ENCODE results near the gene STXBP5. TPM values are rescaled to one million over a fixed set of nuclear protein-coding genes. Genes with fewer than 3 reads are reported as not detected.
A peak's percentile ranks its signal among the peaks of the same experiment; 100 is the strongest.

Gene STXBP5
- total and polyA plus RNA-seq, 9 of the 15 experiments (the other 6 are each of a cell fraction or from before 2014, with no cell fraction given): 23.3 to 172 (median 71.5) TPM

GRCh38 chr6:147401779-147402178 is 197.6 kb downstream of the STXBP5 start:
- intact Hi-C loops (cut with micrococcal nuclease) (no loop called here), in situ Hi-C loops (cut with MboI) (no loop called here)
- H3K9me1 ChIP-seq (ENCODE audit: control insufficient read depth, insufficient read depth, low read length): no peaks in the 10 kb centered on the region
- H3K4me3 ChIP-seq: no peak overlapping the region
- no peak overlapping the region for H3K27ac ChIP-seq (ENCODE audit: extremely low read depth, low read depth, low read length)
- no peaks in the 10 kb centered on the region for H3K36me3 ChIP-seq (ENCODE audit: control insufficient read depth, insufficient read depth, low read length)
- FAIRE-seq (no peak), DNase-seq (ENCODE audit: extremely low read depth in 1 of 4, low spot score in 3 of 4) (no peak), ATAC-seq (no peak)
- CTCF ChIA-PET (ENCODE audit: low intra/inter-chr PET ratio): no interaction called here
- 0 out of 2 replicates have a peak, but pooled peaks cover 2% of the 10 kb centered on the region for H3K9me3 ChIP-seq (replicated peaks; ENCODE audit: control insufficient read depth, insufficient read depth, low read depth, low read length)
- H4K20me1 ChIP-seq (replicated peaks; ENCODE audit: control insufficient read depth, insufficient read depth, low read length): no peaks in the 10 kb centered on the region
- H2AFZ ChIP-seq (ENCODE audit: low read depth, low read length): no peak overlapping the region
- no peak overlapping the region for H3K4me2 ChIP-seq (ENCODE audit: insufficient read depth, low read length)
- WGBS (ENCODE audit: insufficient coverage, low coverage, missing lambda C conversion rate): 18% methylated on average over 5 of the region's 5 CpGs
- H3K79me2 ChIP-seq (ENCODE audit: control insufficient read depth, insufficient read depth, low read length): no peaks in the 10 kb centered on the region
- peak; percentile 50 for TF ChIP-seq NFIC (IDR thresholded peaks at IDR 0.05)
- TF ChIP-seq CBX8 (IDR thresholded peaks at IDR 0.05; ENCODE audit: borderline replicate concordance, extremely low read depth, low read depth, low read length, poor library complexity, severe bottlenecking): no peak
- no peak for TF ChIP-seq TCF3 (CRISPR knock-in tag; IDR thresholded peaks at IDR 0.05)
- 0 out of 2 replicates have a peak, but pooled peaks have one; percentile 1 for TF ChIP-seq ZNF766 (CRISPR knock-in tag; conservative IDR thresholded peaks at IDR 0.05)
- peaks cover 0 to 2% of the 10 kb centered on the region in 2 experiments; a peak in 1 of 5 replicates for H3K4me1 ChIP-seq (replicated peaks in 1 of 2; ENCODE audit: control insufficient read depth in 2 of 2, insufficient read depth in 2 of 2, low read length in 2 of 2)
- no TSS peak for BruUV-seq (replicated peaks)
- POLR2A ChIA-PET: no interaction called here
- no peak overlapping the region for H3K9ac ChIP-seq (ENCODE audit: insufficient read depth in 1 of 2, low read depth in 2 of 2, low read length in 2 of 2)
- H3K27me3 ChIP-seq (ENCODE audit: control insufficient read depth in 2 of 2, insufficient read depth in 2 of 2, low read length in 2 of 2): peaks cover 0 to 4% of the 10 kb centered on the region in 2 experiments; a peak in 3 of 5 replicates

GRCh38 chr6:147406783-147407182 is 202.6 kb downstream of the STXBP5 start:
- no peaks in the 10 kb centered on the region for H4K20me1 ChIP-seq (replicated peaks; ENCODE audit: control insufficient read depth, insufficient read depth, low read length)
- H3K9me3 ChIP-seq (replicated peaks; ENCODE audit: control insufficient read depth, insufficient read depth, low read depth, low read length): no peaks in the 10 kb centered on the region
- peaks cover 2 to 17% of the 10 kb centered on the region in 2 experiments; a peak in 4 of 5 replicates for H3K27me3 ChIP-seq (ENCODE audit: control insufficient read depth in 2 of 2, insufficient read depth in 2 of 2, low read length in 2 of 2)
- H3K4me3 ChIP-seq: no peak overlapping the region
- TF ChIP-seq ZBTB1 (CRISPR knock-in tag; IDR thresholded peaks at IDR 0.05; ENCODE audit: borderline replicate concordance, low read depth) (no peak), POLR2G (IDR thresholded peaks at IDR 0.05; ENCODE audit: low read depth, low read length) (0 out of 2 replicates have a peak, but pooled peaks have one; percentile 26), CTCFL (IDR thresholded peaks at IDR 0.05; ENCODE audit: borderline replicate concordance, insufficient read depth, low read depth, low read length, poor library complexity, severe bottlenecking) (peak; percentile 20), CTCF (IDR thresholded peaks at IDR 0.05 in 2 of 3, conservative IDR thresholded peaks at IDR 0.05 in 1 of 3; ENCODE audit: insufficient read depth in 2 of 3, low read depth in 1 of 3, low read length in 3 of 3) (0 out of 6 replicates have a peak, but pooled peaks of 1 of the 3 experiments have one; percentile 27)
- no peak for DNase-seq (ENCODE audit: extremely low read depth in 1 of 4, low spot score in 3 of 4)
- H3K4me1 ChIP-seq (replicated peaks in 1 of 2; ENCODE audit: control insufficient read depth in 2 of 2, insufficient read depth in 2 of 2, low read length in 2 of 2): peaks cover 0 to 6% of the 10 kb centered on the region in 2 experiments; a peak in 1 of 5 replicates
- intact Hi-C loops (cut with micrococcal nuclease): no loop called here
- no peaks in the 10 kb centered on the region for H3K9me1 ChIP-seq (ENCODE audit: control insufficient read depth, insufficient read depth, low read length)
- ChIA-PET CTCF (ENCODE audit: low intra/inter-chr PET ratio) (no interaction called here), POLR2A (interaction anchor here (0.6 to 1.3 kb wide), 4 partner anchors 19 to 902 kb away, joined by 3 to 4 read pairs (median 3); no protein-coding TSS in a partner anchor)
- H3K9ac ChIP-seq (ENCODE audit: insufficient read depth in 1 of 2, low read depth in 2 of 2, low read length in 2 of 2): no peak overlapping the region
- H2AFZ ChIP-seq (ENCODE audit: low read depth, low read length): no peak overlapping the region; the same call in 1 of the 2 replicates
- no peak overlapping the region for H3K4me2 ChIP-seq (ENCODE audit: insufficient read depth, low read length)
- FAIRE-seq: no peak
- peak; percentile 63 for ATAC-seq
- WGBS (ENCODE audit: insufficient coverage, low coverage, missing lambda C conversion rate): 45% methylated on average over 21 of the region's 27 CpGs
- H3K79me2 ChIP-seq (ENCODE audit: control insufficient read depth, insufficient read depth, low read length): no peaks in the 10 kb centered on the region
- BruUV-seq (replicated peaks): no TSS peak
- no peak overlapping the region for H3K27ac ChIP-seq (ENCODE audit: extremely low read depth, low read depth, low read length)
- no peaks in the 10 kb centered on the region for H3K36me3 ChIP-seq (ENCODE audit: control insufficient read depth, insufficient read depth, low read length)
- in situ Hi-C loops (cut with MboI): no loop called here

All from K562 (cell line).